Adrenal gland (tissue), 5 donors: ENCODE measurements around the gene HIRIP3.

Experiments
- POLR2A ChIP-seq, 2 donors: fragments of 450-650 bp; IDR thresholded peaks; one replicate each; pipeline ENCODE4 v1.6.1; 2017; ENCODE audit warnings: antibody characterized with exemption in 2 of 2, mild to moderate bottlenecking in 2 of 2, moderate library complexity in 1 of 2
- TF ChIP-seq, protein P1 (sequence below), 6 experiments: fragments of 450-650 bp in 4 of 6; fragments of 200-600 bp in 2 of 6; sonication (generic) in 1 of 6; IDR thresholded peaks; 1 replicate in 5 of 6; 2 replicates in 1 of 6; pipeline versions ENCODE4 v1.5.1 to v1.8.0; 2016 to 2021; ENCODE audit warnings: antibody characterized with exemption in 6 of 6, mild to moderate bottlenecking in 2 of 6, moderate library complexity in 1 of 6
- donor health status: DM: no; HTN: no; CAD: no.

DNA sequence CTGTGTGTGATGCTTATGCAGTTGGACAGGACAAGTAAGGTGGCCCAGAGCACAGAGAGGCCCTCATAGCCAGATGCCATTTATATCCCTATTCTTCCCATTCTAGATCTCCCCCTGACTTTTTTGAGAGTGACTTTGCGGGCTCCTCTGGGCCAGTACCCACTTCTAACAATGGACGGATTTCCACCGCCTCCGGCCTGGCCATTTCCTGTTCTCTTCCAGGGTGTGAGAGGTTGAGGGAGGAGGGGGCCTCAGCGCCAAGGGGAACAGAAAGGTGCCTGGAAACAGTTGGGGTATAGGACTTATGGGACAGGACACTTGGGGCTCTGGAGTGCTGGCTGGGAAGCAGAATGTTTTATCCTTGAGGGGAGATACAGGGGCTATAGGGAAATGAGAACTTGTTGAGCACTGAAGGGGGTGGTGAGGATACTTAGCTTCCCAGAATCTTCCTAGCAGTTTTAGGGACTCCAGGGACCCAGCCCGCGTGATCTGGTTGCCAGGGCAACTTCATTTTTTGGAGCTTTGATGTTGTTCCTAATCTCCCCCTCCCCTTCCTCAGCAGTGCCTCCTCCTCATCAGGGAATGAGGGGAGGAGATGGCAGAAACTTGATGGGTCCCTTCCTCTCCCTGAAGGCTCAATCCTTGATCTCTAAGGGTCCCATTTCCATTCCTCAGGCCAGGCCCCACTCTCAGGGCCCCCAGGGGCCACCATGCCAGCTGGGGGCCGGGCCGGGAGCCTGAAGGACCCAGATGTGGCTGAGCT lies 18.2 kb downstream of the HIRIP3 start:
- TF ChIP-seq, protein P1, sequence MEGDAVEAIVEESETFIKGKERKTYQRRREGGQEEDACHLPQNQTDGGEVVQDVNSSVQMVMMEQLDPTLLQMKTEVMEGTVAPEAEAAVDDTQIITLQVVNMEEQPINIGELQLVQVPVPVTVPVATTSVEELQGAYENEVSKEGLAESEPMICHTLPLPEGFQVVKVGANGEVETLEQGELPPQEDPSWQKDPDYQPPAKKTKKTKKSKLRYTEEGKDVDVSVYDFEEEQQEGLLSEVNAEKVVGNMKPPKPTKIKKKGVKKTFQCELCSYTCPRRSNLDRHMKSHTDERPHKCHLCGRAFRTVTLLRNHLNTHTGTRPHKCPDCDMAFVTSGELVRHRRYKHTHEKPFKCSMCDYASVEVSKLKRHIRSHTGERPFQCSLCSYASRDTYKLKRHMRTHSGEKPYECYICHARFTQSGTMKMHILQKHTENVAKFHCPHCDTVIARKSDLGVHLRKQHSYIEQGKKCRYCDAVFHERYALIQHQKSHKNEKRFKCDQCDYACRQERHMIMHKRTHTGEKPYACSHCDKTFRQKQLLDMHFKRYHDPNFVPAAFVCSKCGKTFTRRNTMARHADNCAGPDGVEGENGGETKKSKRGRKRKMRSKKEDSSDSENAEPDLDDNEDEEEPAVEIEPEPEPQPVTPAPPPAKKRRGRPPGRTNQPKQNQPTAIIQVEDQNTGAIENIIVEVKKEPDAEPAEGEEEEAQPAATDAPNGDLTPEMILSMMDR (IDR thresholded peaks at IDR 0.05), result no peak
- no peak for TF ChIP-seq POLR2A (IDR thresholded peaks at IDR 0.05)
